ENCODE measurements around the gene ZNF844. TPM values are rescaled to one million over a fixed set of nuclear protein-coding genes. Genes with fewer than 3 reads are reported as not detected.
"Not testable (repeated sequence)": the region's sequence is repeated elsewhere in the genome, so short reads cannot be mapped to it uniquely, and the experiment has no call there.

The ZNF844 gene
- total RNA-seq, 1 donor from 2014 or later = 12.2 TPM

DNA sequence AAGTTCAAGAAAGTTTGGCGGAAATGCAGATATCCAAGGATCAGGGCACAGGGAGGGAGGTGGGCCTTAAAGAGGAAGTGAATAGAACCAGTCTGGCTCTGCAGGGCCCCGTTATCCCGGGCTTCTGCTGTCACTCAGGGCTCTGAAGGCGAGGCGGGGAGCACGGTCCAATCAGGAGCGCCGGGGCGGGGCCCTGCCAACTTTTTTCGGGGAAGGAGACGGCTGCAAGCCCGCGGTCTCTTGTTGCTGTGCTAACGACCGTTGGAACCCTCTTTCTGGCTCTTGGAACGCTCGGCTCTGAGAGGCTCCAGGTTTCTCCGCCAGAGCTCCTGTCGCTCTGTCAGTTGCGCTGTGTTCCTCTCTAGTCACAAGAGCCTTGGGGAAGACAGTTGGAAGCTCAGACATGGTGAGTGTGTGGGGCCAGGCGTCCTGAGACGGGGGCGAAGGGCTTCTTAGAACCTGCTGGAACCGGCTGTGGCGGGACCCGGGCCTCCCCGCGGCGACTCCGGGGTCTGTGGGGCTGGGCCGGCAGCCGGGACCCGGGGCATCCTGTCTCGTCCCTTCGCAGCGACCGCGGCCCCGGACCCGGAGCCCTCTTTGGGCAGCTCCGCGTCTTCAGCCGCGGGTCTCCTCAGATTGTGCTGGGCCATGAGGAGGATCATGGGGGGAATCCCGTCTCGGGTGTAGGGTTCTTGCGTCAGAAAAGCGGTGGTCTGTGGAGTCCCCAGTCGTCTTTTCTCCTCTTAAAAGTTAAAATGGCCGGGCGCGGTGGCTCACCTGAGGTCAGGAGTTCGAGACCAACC, 27.7 kb downstream of the ZNF844 start:
- DNase-seq (ENCODE audit: low spot score) = peak; percentile 86

DNA sequence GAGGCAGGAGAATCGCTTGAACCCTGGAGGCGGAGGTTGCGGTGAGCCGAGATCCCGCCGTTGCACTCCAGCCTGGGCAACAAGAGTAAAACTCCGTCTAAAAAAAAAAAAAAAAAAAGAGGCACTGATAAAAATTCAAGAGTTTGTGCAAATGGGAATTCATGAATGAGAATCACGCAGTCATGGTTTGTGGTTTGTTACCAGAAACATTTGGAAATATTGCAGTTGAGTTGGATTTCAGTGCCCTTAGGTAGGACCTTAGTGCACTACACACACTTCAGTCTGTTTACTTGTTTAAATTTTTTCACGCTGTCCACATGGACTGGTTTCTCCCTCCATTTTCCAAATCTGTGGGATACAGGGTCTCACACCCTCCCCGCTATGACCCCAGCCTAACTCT, 28.4 kb downstream of the ZNF844 start:
- DNase-seq (ENCODE audit: low spot score) = no peak

DNA sequence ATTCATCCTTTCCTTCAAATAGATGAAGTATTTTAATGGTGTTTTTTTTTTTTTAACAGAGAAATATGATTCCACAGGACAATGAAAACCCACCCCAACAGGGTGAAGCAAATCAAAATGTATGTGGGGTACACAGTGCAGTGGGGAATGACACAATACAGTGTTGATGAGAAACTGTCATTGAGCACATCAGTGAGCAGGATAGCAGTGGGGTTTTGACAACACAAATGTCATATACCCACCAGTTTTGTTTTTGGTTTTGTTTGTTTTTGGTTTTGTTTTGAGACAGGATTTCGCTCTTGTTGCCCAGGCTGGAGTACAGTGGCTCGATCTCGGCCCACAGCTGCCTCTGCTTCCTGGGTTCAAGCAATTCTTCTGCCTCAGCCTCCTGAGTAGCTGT, 29.2 kb downstream of the ZNF844 start:
- DNase-seq (ENCODE audit: low spot score) = no peak

DNA sequence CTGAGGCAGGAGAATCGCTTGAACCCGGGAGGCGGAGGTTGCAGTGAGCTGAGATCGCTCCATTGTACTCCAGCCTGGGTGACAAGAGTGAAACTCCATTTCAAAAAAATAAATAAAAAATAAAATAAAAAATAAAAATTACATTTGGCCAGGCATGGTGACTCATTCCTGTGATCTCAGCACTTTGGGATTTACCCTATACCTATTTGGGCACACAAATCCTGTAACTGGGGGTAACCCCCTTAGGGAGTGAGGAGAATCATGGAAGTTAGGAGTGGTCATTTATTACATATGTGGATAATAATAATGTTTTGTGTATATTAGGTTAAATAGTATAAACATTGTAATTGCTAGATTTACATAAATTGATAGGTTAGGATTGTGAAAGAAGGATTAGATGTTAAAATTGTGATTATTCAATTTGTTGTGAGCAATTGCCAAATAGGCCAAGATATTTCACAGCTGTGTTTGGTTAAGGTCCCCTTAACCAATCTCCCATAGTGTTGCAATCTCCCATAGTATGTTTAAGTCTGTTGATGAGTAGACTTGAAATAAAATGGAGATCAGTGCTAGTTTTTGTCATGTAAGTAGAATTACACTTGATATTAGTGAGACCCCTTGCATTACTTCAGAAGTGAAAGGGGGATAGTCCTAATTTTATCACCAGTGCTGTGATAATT, 30.7 kb downstream of the ZNF844 start:
- no peak for DNase-seq (ENCODE audit: low spot score)

DNA sequence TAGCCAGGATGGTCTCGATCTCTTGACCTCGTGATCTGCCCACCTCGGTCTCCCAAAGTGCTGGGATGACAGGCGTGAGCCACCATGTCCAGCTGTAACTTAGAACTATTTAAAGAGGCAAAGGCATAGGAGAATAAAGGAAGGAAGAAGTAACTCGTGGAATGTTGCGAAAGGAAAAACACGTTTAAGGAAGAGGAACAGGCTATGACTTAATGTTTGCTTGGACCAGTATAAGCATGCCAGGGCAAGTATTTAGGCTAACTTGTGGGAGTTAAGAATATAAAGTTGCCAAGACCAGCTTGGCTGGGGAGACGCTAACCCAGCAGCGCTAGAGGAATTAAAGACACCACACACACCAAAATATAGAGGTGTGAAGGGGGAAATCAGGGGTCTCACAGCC, 33.5 kb downstream of the ZNF844 start:
- no peak for DNase-seq (ENCODE audit: low spot score)

DNA sequence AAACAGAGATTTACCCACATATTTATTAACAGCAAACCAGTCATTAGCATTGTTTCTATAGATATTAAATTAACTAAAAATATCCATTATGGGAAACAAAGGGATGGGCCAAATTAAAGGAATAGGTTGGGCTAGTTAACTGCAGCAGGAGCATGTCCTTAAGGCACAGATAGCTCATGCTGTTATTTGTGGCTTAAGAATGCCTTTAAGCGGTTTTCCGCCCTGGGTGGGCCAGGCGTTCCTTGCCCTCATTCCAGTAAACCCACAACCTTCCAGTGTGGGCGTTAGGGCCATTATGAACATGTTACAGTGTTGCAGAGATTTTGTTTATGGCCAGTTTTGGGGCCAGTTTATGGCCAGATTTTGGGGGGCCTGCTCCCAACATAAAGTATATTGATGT, 39.4 kb downstream of the ZNF844 start:
- not testable (repeated sequence) for DNase-seq (ENCODE audit: low spot score)

DNA sequence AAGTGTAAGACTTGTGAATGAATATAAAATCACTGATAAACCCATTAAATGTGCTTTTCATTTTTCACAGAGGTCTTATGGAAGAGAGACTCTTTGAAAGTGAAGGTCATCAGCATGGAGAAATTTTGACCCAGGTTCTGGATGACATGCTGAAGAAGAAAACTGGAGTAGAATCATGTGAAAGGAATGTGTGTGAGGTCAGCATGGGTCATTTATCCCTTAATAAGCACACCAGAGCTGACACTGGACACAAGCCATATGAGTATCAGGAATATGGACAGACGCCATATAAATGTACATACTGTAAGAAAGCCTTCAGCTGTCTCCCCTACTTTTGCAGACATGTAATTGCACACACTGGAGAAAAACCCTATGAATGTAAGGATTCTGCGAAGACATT, 46.6 kb downstream of the ZNF844 start:
- DNase-seq (ENCODE audit: low spot score) = no peak

DNA sequence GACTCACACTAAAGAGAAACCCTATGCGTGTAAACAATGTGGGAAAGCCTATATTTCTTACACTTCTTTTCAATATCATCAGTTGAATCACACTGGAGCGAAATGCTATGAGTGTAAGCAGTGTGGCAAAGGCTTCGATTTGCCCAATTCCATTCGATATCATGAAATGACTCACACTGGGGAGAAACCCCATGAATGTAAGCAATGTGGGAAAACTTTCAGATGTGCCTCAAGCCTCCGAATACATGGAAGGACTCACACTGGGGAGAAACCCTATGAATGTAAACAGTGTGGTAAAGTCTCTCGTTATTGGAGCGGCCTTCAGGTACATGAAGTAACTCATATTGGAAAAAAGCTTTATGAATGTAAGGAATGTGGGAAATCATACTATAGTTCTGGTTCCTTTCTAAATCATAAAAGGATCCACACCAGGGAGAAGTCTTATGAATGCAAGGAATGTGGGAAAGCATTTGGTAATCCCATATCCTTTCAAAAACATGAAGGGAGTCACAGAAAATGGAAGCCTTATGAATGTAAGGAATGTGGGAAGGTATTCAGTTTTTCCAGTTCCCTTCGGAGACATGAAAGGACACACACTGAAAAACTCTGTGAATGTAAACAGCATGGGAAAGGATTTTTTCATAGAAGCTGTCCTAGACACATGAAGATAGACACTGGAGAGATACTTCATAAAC, 47.6 kb downstream of the ZNF844 start:
- DNase-seq (ENCODE audit: low spot score) = no peak

DNA sequence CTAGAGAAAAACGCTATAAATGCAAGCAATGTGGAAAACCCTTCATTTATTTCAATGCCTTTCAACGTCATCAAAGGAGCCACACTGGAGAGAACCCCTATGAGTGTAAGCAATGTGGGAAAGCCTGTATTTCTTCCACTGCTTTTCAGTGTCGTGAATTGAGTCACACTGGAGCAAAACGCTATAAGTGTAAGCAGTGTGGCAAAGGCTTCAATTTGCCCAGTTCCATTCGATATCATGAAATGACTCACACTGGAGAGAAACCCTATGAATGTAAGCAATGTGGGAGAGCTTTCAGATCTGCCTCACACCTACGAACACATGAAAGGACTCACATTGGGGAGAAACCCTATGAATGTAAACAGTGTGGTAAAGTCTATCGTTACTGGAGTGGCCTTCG, 48.2 kb downstream of the ZNF844 start:
- DNase-seq (ENCODE audit: low spot score) = no peak

DNA sequence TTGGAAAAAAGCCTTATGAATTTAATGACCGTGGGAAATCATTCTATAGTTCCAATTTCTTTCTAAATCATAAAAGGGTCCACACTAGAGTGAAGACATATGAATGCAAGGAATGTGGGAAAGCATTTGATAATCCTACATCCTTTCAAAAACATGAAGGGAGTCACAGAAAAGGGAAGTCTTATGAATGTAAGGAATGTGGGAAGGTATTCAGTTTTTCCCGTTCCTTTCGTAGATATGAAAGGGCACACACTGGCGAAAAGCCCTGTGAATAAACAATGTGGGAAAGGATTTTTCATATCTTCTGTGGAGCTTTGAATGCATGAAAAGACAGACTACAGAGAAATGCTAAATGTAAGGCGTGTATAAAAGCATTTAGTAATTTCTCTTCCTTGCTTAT, 48.6 kb downstream of the ZNF844 start:
- DNase-seq (ENCODE audit: low spot score) = no peak

DNA sequence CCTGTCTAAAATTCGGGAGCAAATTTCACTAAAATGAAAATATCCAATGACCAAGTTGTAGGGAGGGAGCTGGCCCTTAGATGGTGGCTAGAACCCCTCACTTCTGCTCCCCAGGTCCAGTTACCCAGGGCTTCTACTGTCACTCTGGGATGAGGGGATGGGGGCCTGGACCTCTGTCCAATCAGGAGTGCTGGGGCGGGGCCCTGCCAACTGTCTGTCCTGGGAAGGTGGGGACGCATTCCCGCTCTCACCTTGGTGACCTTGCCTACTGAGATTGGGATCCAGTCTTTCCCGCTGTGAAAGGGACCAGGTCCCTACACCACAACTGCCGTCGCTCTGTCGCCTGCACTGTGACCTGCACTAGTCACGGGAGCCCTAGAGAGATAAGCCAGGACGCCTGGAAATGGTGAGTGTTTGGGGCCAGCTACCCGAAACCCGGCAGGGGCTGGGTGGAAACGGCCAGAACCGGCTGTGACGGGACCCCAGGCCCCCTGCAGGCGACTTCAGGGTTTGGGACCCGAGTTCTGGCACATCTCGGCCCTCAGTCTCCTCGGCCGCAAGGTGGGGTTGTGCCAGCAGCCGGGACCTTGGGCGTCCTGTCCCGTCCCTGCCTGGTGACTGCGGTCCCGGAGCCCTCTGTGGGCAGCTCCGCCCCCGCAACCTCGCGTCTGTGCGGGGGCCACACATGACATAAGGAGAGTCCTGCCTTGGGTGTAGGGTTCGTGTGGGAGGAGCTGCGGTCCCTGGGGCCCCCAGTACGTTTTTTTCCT, 52.9 kb downstream of the ZNF844 start:
- DNase-seq (ENCODE audit: low spot score) = no peak

DNA sequence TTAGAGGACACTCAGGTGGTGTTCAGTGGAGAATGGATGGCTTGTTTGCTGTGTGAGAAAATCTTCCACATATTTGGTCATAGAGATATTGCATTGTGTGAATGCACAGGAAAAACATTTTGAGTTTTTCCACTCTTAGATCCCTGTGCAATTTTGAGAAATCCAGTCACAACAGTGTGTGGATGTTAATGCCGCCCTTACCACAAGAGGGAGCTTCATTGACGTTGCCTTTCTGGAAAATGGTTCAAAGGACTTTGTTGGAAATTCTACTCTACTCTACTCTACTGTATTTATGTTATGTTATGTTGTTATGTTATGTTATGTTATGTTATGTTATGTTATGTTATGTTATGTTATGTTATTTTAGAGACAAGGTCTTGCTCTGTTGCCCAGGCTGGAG, 62.2 kb downstream of the ZNF844 start:
- no peak for DNase-seq (ENCODE audit: low spot score)

Other genes with a start within 250 kb of the ZNF844 start
- 16.3 TPM for gene ZNF439, start 216.0 kb upstream of the ZNF844 start, total RNA-seq
- 25.5 TPM for gene ZNF69, start 176.9 kb upstream of the ZNF844 start, total RNA-seq
- gene ZNF700, start 139.6 kb upstream of the ZNF844 start, total RNA-seq = 15.9 TPM
- 5.2 TPM for gene ZNF763, start 99.7 kb upstream of the ZNF844 start, total RNA-seq
- gene ZNF433, start 29.1 kb upstream of the ZNF844 start, total RNA-seq = 7.7 TPM
- gene ZNF878, start 11.8 kb upstream of the ZNF844 start, total RNA-seq = 0.17 TPM
- gene ZNF20, start 75.6 kb downstream of the ZNF844 start, total RNA-seq = 3.4 TPM
- gene ZNF625, start 92.0 kb downstream of the ZNF844 start, total RNA-seq = 5.9 TPM
- 8.8 TPM for gene ZNF136, start 98.4 kb downstream of the ZNF844 start, total RNA-seq
- gene ZNF44, start 230.2 kb downstream of the ZNF844 start, total RNA-seq = 10.6 TPM

Data from mucosa of gallbladder (tissue), 1 donor.